Natural killer cell (primary cell): ENCODE data around the gene CD52. TPM values are rescaled to one million over a fixed set of nuclear protein-coding genes. Genes with fewer than 3 reads are reported as not detected.
"Not testable (repeated sequence)": the region's sequence is repeated elsewhere in the genome, so short reads cannot be mapped to it uniquely, and the experiment has no call there.

Source experiments
- ATAC-seq, 3 donors: fragments of 150-1000 bp in 2 of 3; fragments of 200-7000 bp in 1 of 3; cut with Tn5 transposase; 1 replicate in 1 of 3; 2 replicates in 2 of 3; pipeline ENCODE4 v1.10.0; 2021; ENCODE audit warnings: mild to moderate bottlenecking in 2 of 3, moderate library complexity in 2 of 3
- DNase-seq, 2 donors: peaks; one replicate each; pipeline versions ENCODE4 v3.0.0 to v3.0.0-alpha.2; 2013 to 2021; ENCODE audit warnings: mixed read lengths in 1 of 2
- H3K27ac ChIP-seq: one replicate; pipeline ENCODE4 v1.5.1; 2013; ENCODE audit warnings: mild to moderate bottlenecking, low read length
- H3K27me3 ChIP-seq: one replicate; pipeline ENCODE4 v1.6.1; 2013; ENCODE audit warnings: low read length; ENCODE audit not compliant: control insufficient read depth, insufficient read depth
- H3K36me3 ChIP-seq: one replicate; pipeline ENCODE4 v1.6.1; 2013; ENCODE audit warnings: low read length; ENCODE audit not compliant: control insufficient read depth, insufficient read depth
- H3K4me1 ChIP-seq: one replicate; pipeline ENCODE4 v1.6.1; 2013; ENCODE audit warnings: low read length; ENCODE audit not compliant: control insufficient read depth, insufficient read depth
- H3K4me3 ChIP-seq: one replicate; pipeline ENCODE4 v1.5.1; 2013; ENCODE audit warnings: low read length
- H3K9me3 ChIP-seq: one replicate; pipeline ENCODE4 v1.6.1; 2013; ENCODE audit warnings: low read length; ENCODE audit not compliant: control insufficient read depth, insufficient read depth
- H3K27ac Mint-ChIP-seq, 2 donors: one replicate each; pipeline ENCODE4 v1.8.0; 2022; ENCODE audit warnings: mild to moderate bottlenecking in 2 of 2, mixed read lengths in 2 of 2, moderate library complexity in 1 of 2
- H3K27me3 Mint-ChIP-seq, 2 donors: one replicate each; pipeline ENCODE4 v1.8.0; 2022; ENCODE audit warnings: low read depth in 2 of 2, mixed read lengths in 2 of 2
- H3K36me3 Mint-ChIP-seq: one replicate; pipeline ENCODE4 v1.8.0; 2022; ENCODE audit warnings: mixed read lengths
- H3K4me1 Mint-ChIP-seq, 2 donors: one replicate each; pipeline ENCODE4 v1.8.0; 2022; ENCODE audit warnings: mixed read lengths in 2 of 2
- H3K4me3 Mint-ChIP-seq: one replicate; pipeline ENCODE4 v1.8.0; 2022; ENCODE audit warnings: mild to moderate bottlenecking, moderate library complexity, mixed read lengths
- H3K9me3 Mint-ChIP-seq, 2 donors: one replicate each; pipeline ENCODE4 v1.8.0; 2022; ENCODE audit warnings: mixed read lengths in 2 of 2
- WGBS: methylation state at CpG from one replicate; pipeline ENCODE4 v1.1.7; 2013; ENCODE audit warnings: missing lambda C conversion rate; ENCODE audit not compliant: insufficient coverage; 5-methylcytosine and 5-hydroxymethylcytosine counted together
- intact Hi-C: fragments of 100-400 bp; cut with micrococcal nuclease; formaldehyde crosslinking; loops from one replicate; pipeline ENCODE4 v1.14.2; 2022
- total RNA-seq, 4 donors: library from RNA; stranded (reverse); fragments of 120-200 nt in 1 of 4; gene quantifications; one replicate each; pipeline versions ENCODE4 v1.2.3 to v1.2.4, GENCODE V29; 2013 to 2022
- TF ChIP-seq, protein P1 (sequence below): fragments of 200-600 bp; IDR thresholded peaks from one replicate; pipeline ENCODE4 v1.8.0; 2022; ENCODE audit warnings: antibody characterized with exemption

Gene CD52
- total RNA-seq, 3 donors from 2014 or later (not counting 1 experiment from before 2014, with no cell fraction given) = 454 to 485 (median 482) TPM

- Mint-ChIP-seq H3K4me1 (peaks cover 0 to 6% of the 10 kb centered on the region in 2 donors), H3K9me3 (no peaks in the 10 kb centered on the region), H3K27me3 (no peaks in the 10 kb centered on the region), H3K4me3 (no peak overlapping the region), H3K36me3 (no peaks in the 10 kb centered on the region), H3K27ac (no peak overlapping the region)
- Histone ChIP-seq H3K4me3 (no peak overlapping the region), H3K9me3 (no peaks in the 10 kb centered on the region), H3K4me1 (no peaks in the 10 kb centered on the region), H3K27me3 (no peaks in the 10 kb centered on the region), H3K36me3 (peaks cover 6% of the 10 kb centered on the region), H3K27ac (no peak overlapping the region)
- TF ChIP-seq, protein P1, sequence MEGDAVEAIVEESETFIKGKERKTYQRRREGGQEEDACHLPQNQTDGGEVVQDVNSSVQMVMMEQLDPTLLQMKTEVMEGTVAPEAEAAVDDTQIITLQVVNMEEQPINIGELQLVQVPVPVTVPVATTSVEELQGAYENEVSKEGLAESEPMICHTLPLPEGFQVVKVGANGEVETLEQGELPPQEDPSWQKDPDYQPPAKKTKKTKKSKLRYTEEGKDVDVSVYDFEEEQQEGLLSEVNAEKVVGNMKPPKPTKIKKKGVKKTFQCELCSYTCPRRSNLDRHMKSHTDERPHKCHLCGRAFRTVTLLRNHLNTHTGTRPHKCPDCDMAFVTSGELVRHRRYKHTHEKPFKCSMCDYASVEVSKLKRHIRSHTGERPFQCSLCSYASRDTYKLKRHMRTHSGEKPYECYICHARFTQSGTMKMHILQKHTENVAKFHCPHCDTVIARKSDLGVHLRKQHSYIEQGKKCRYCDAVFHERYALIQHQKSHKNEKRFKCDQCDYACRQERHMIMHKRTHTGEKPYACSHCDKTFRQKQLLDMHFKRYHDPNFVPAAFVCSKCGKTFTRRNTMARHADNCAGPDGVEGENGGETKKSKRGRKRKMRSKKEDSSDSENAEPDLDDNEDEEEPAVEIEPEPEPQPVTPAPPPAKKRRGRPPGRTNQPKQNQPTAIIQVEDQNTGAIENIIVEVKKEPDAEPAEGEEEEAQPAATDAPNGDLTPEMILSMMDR = no peak
- ATAC-seq (no peak), DNase-seq (no peak)
- WGBS = 89% methylated on average over 8 of the region's 8 CpGs
- intact Hi-C loops = no loop called here
Measured at GRCh38 chr1:26327956-26328362, 10.2 kb downstream of the CD52 start.

DNA sequence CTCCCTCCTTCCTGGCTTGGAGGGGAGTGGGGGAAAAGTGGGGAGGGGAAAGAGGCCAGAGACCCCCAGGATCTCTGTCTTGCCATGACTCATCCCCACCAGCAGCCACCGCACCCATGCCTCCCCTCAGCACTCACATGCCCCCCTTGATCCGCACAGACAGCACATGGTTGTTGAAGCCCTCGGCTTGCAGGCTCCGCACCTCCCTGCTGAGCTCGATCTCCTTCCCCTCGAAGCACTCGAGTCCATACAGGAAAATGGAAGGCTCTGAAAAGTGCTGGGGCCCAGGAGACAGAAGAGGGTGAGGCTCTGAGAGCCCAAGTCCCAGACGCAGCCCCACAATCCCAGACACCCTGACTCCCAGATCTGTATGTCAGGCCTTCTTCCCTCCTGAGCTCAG is 10.8 kb downstream of the CD52 start:
- intact Hi-C loops = no loop called here
- H3K36me3 ChIP-seq = peaks cover 3% of the 10 kb centered on the region
- no peaks in the 10 kb centered on the region for H3K4me1 ChIP-seq
- ATAC-seq = no peak
- TF ChIP-seq, protein P1 = no peak
- H3K27me3 Mint-ChIP-seq = no peaks in the 10 kb centered on the region
- no peaks in the 10 kb centered on the region for H3K9me3 ChIP-seq
- no peaks in the 10 kb centered on the region for H3K27me3 ChIP-seq
- H3K9me3 Mint-ChIP-seq = no peaks in the 10 kb centered on the region
- no peak for DNase-seq
- H3K27ac Mint-ChIP-seq = no peak overlapping the region
- H3K27ac ChIP-seq = no peak overlapping the region
- H3K4me3 Mint-ChIP-seq = no peak overlapping the region
- H3K4me1 Mint-ChIP-seq = no peaks in the 10 kb centered on the region
- whole genome bisulfite sequencing = 91% methylated on average over 8 of the region's 8 CpGs
- no peak overlapping the region for H3K4me3 ChIP-seq
- no peaks in the 10 kb centered on the region for H3K36me3 Mint-ChIP-seq

DNA sequence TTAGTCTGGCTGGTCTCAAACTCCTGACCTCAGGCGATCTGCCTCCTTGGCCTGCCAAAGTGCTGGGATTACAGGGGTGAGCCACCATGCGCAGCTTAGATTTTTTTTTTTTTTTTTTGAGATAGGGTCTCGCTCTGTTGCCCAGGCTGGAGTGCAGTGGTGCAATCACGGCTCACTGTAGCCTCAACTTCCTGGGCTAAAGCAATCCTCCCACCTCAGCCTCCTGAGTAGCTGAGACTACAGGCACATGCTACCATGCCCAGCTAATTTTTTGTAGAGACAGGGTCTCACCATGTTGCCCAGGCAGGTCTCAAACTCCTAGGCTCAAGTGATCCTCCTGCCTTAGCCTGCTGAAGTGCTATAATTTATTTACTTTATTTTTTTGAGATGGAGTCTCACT is 11.6 kb downstream of the CD52 start:
- H3K27me3 Mint-ChIP-seq, H3K4me3 Mint-ChIP-seq, H3K4me1 Mint-ChIP-seq, DNase-seq, H3K4me1 ChIP-seq, H3K36me3 Mint-ChIP-seq, H3K36me3 ChIP-seq, H3K27ac ChIP-seq, H3K9me3 Mint-ChIP-seq, H3K4me3 ChIP-seq, H3K9me3 ChIP-seq, ATAC-seq, intact Hi-C loops, H3K27ac Mint-ChIP-seq, H3K27me3 ChIP-seq: not testable (repeated sequence)
- 89% methylated on average over 4 of the region's 4 CpGs for WGBS

GRCh38 chr1:26330276-26330675 is 12.5 kb downstream of the CD52 start:
- H3K36me3 Mint-ChIP-seq = no peaks in the 10 kb centered on the region
- H3K4me3 Mint-ChIP-seq = no peak overlapping the region
- H3K27me3 ChIP-seq = no peaks in the 10 kb centered on the region
- no peaks in the 10 kb centered on the region for H3K9me3 ChIP-seq
- H3K4me1 ChIP-seq = peaks cover 5% of the 10 kb centered on the region
- 96% methylated on average over 3 of the region's 5 CpGs for WGBS
- no peak overlapping the region for H3K4me3 ChIP-seq
- no peak overlapping the region for H3K27ac ChIP-seq
- TF ChIP-seq, protein P1 = no peak
- H3K4me1 Mint-ChIP-seq = peaks cover 0 to under 1% of the 10 kb centered on the region in 2 donors
- H3K36me3 ChIP-seq = no peaks in the 10 kb centered on the region
- DNase-seq = no peak
- no peak for ATAC-seq
- intact Hi-C loops = no loop called here
- H3K27ac Mint-ChIP-seq = no peak overlapping the region
- H3K9me3 Mint-ChIP-seq = no peaks in the 10 kb centered on the region
- H3K27me3 Mint-ChIP-seq = no peaks in the 10 kb centered on the region

GRCh38 chr1:26333312-26333711 is 15.6 kb downstream of the CD52 start:
- H3K9me3 ChIP-seq, H3K9me3 Mint-ChIP-seq, ATAC-seq, H3K36me3 Mint-ChIP-seq, H3K27me3 ChIP-seq, H3K4me3 Mint-ChIP-seq, intact Hi-C loops, H3K4me3 ChIP-seq, H3K27me3 Mint-ChIP-seq, DNase-seq, H3K27ac ChIP-seq, H3K27ac Mint-ChIP-seq, H3K36me3 ChIP-seq: not testable (repeated sequence)
- H3K4me1 ChIP-seq = peaks cover 23% of the 10 kb centered on the region
- 94% methylated on average over 7 of the region's 8 CpGs for WGBS
- H3K4me1 Mint-ChIP-seq = peaks cover 10 to 24% of the 10 kb centered on the region in 2 donors
